ENCODE results near the gene SPIB. TPM values are rescaled to one million over a fixed set of nuclear protein-coding genes. Genes with fewer than 3 reads are reported as not detected.

SPIB gene
- total RNA-seq, 4 donors from 2014 or later: not detected

DNA sequence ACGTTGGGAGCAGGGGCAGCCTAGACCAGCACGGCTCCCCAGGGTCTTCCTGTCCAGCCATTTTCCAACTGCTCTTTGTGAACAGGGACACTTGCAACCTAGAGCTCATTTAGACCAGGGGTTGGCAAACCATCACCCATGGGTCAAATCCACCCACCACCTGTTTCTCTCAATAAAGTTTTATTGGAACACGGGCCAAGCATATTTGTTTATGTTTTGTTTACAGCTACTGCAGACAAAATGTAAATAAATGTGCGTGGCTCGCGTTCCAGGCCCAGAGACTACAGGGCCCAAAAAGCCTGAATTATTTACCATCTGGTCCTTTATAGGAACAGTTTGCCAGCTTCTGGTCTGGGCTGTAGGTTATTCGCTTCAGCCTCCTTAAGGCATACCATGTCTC is 44.2 kb downstream of the SPIB start:
- no peak for DNase-seq (ENCODE audit: low spot score in 2 of 2)
- no peak overlapping the region for H3K4me3 ChIP-seq (ENCODE audit: low read depth, poor library complexity, severe bottlenecking)
- TF ChIP-seq CTCF (IDR thresholded peaks at IDR 0.05) (no peak), POLR2A (IDR thresholded peaks at IDR 0.05) (no peak)
- intact Hi-C loops (cut with DNase I; ENCODE audit: low total_unique reads): loop anchor here (5.0 kb wide), 1 partner anchor 96 kb away; the partner anchor contains the start of gene NAPSA
- 76% methylated on average over 7 of the region's 7 CpGs for WGBS, 2 donors

- TF ChIP-seq POLR2A (IDR thresholded peaks at IDR 0.05) (no peak), CTCF (IDR thresholded peaks at IDR 0.05) (no peak)
- WGBS, 2 donors: 83 to 87% methylated on average over 19 of the region's 19 CpGs
- intact Hi-C loops (cut with DNase I; ENCODE audit: low total_unique reads): loop anchor here (5.0 kb wide), 1 partner anchor 97 kb away; the partner anchor contains the start of gene NAPSA
- no peak overlapping the region for H3K4me3 ChIP-seq (ENCODE audit: low read depth, poor library complexity, severe bottlenecking)
- no peak for DNase-seq (ENCODE audit: low spot score in 2 of 2)
Observed at GRCh38 chr19:50464348-50464747, 45.6 kb downstream of the SPIB start.

DNA sequence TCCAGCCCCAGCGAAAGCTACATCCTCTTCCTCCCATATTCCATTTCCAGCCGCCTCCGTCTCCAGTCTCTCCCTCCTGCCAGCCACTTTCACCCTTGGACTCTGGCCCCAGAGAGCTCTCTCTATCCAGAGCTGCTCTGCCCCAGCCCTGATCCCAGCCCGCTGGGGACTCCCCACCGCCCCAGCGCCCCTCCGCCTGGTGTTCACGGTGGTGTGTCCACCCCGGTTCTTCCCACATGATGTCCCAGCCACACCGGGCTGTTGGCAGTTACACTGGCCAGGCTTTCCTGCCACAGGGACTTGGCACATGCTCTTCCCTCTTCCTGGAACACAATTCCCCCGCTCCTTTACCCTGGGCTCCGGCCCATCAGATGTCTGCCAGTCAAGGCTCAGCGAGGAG is 46.3 kb downstream of the SPIB start:
- no peak overlapping the region for H3K4me3 ChIP-seq (ENCODE audit: low read depth, poor library complexity, severe bottlenecking)
- DNase-seq (ENCODE audit: low spot score in 2 of 2): no peak
- TF ChIP-seq CTCF (IDR thresholded peaks at IDR 0.05) (no peak), POLR2A (IDR thresholded peaks at IDR 0.05) (no peak)
- intact Hi-C loops (cut with DNase I; ENCODE audit: low total_unique reads): loop anchor here (5.0 kb wide), 1 partner anchor 98 kb away; the partner anchor contains the start of gene NAPSA
- 85 to 91% methylated on average over 13 of the region's 13 CpGs for WGBS, 2 donors

DNA sequence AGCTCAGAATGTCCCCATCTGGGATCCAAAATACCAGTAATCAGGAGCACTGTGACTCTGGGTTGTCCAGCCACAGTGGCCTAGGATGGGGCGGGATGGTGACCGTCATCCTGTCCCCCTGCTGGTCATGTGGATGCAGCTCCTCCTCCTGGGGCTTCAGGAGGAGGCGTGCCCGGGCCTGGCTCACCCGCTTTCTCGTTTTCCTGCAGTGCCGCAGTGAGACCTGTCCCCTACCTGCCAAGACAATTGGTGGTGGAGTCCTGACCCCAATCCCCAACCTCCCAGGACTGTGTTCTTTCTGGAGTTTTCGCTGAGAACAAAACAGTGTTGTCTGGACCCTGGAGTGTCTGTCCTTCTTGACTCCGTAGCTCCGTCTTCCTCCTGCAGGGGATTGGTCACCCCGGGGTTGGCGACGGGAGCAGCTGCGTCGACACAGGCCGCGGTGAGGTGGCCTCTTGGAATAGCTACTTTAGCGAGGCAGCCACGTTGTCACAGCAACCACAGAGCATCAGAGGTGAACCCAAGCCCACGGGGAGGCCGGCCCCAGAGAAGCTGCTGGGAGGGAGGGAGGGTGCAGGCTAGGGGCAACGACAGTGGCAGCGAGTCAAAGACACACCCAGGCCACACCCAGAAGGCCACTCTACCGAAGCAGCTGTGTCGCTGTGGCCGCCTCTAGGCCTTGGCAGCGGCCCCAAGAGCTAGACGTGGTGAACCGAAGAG is 47.4 kb downstream of the SPIB start:
- 37 to 39% methylated on average over 25 to 29 of the region's 29 CpGs for WGBS, 2 donors
- intact Hi-C loops (cut with DNase I; ENCODE audit: low total_unique reads): no loop called here
- TF ChIP-seq CTCF (IDR thresholded peaks at IDR 0.05) (no peak), POLR2A (IDR thresholded peaks at IDR 0.05) (no peak)

DNA sequence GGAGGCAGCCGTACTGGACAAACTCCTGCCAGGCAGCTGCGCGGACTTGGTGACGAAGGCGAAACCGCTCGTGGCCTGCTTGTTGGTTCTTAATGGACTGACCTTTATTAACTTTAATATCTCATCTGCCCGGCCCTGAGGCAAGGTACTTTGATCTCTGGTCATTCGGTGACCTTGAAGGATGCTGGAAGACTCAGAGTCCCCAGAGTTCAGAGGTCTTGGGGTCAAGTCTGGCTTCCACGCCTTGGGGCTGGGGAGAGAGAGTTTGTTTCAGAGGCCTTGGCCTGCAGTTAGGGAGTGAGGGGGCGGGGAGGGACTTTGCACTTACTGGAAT is 47.9 kb downstream of the SPIB start:
- no peak overlapping the region for H3K4me3 ChIP-seq (ENCODE audit: low read depth, poor library complexity, severe bottlenecking)
- intact Hi-C loops (cut with DNase I; ENCODE audit: low total_unique reads): no loop called here
- DNase-seq (ENCODE audit: low spot score in 2 of 2): no peak
- no peak for TF ChIP-seq POLR2A (IDR thresholded peaks at IDR 0.05)
- TF ChIP-seq CTCF (IDR thresholded peaks at IDR 0.05): no peak
- WGBS, 2 donors: 59 to 61% methylated on average over 11 of the region's 11 CpGs

More for the DNA sequence above, 47.4 kb downstream of the SPIB start:
- no peak for DNase-seq (ENCODE audit: low spot score in 2 of 2)
- H3K4me3 ChIP-seq (ENCODE audit: low read depth, poor library complexity, severe bottlenecking): no peak overlapping the region

GRCh38 chr19:50467566-50467965 is 48.8 kb downstream of the SPIB start:
- intact Hi-C loops (cut with DNase I; ENCODE audit: low total_unique reads): no loop called here
- 84 to 87% methylated on average over 18 of the region's 18 CpGs for WGBS, 2 donors
- H3K4me3 ChIP-seq (ENCODE audit: low read depth, poor library complexity, severe bottlenecking): no peak overlapping the region
- no peak for DNase-seq (ENCODE audit: low spot score in 2 of 2)
- TF ChIP-seq POLR2A (IDR thresholded peaks at IDR 0.05) (no peak), CTCF (IDR thresholded peaks at IDR 0.05) (no peak)
